Body of pancreas (tissue), 4 donors: ENCODE results near the gene PKM. TPM values are rescaled to one million over a fixed set of nuclear protein-coding genes. Genes with fewer than 3 reads are reported as not detected.

Experiments used
- ATAC-seq: fragments of 150-250 bp; one replicate; pipeline ENCODE4 v1.9.1; 2016
- DNase-seq, 4 donors: peaks; one replicate each; pipeline ENCODE4 v3.0.0-alpha.2; 2019
- H3K27ac ChIP-seq, 4 donors: fragments of 200-600 bp; sonication (generic); 1 replicate in 3 of 4; 2 replicates in 1 of 4; pipeline versions ENCODE4 v1.5.1 to v1.6.1; 2016 to 2019; ENCODE audit warnings: mild to moderate bottlenecking in 1 of 4, mixed read lengths in 1 of 4, moderate library complexity in 1 of 4
- H3K27me3 ChIP-seq, 2 donors: fragments of 200-600 bp; sonication (generic); one replicate each; pipeline ENCODE4 v1.6.0; 2016; ENCODE audit warnings: mild to moderate bottlenecking in 1 of 2
- H3K36me3 ChIP-seq, 2 donors: fragments of 200-600 bp; sonication (generic); replicated peaks in 1 of 2; 2 replicates each; pipeline ENCODE4 v1.5.1; 2016; ENCODE audit warnings: low read depth in 2 of 2; ENCODE audit not compliant: insufficient read depth in 1 of 2
- H3K4me1 ChIP-seq: fragments of 200-600 bp; sonication (generic); one replicate; pipeline ENCODE4 v1.6.0; 2016
- H3K4me3 ChIP-seq, 2 donors: fragments of 200-600 bp; sonication (generic); 1 replicate in 1 of 2; 2 replicates in 1 of 2; pipeline ENCODE4 v1.5.1; 2016 to 2019
- H3K9me3 ChIP-seq, 3 donors: fragments of 200-600 bp; sonication (generic); 1 replicate in 2 of 3; 2 replicates in 1 of 3; pipeline ENCODE4 v1.5.1; 2016
- POLR2A ChIP-seq, 3 donors: fragments of 450-650 bp; IDR thresholded peaks; one replicate each; pipeline ENCODE4 v1.6.1; 2016; ENCODE audit warnings: antibody characterized with exemption in 3 of 3, mild to moderate bottlenecking in 2 of 3
- WGBS, 2 donors: methylation state at CpG; one replicate each; pipeline ENCODE4 v1.1.5; 2017; 5-methylcytosine and 5-hydroxymethylcytosine counted together
- intact Hi-C: fragments of 100-400 bp; cut with DNase I; formaldehyde crosslinking; loops from one replicate; pipeline ENCODE4 v1.15.1; 2023
- total RNA-seq, 2 donors: library from RNA; depleted of rRNA; stranded (reverse); fragments of >200 nt; gene quantifications; one replicate each; pipeline ENCODE4 v1.1.0, GENCODE V29; 2016
- TF ChIP-seq, protein P1 (sequence below), 7 experiments: fragments of 450-650 bp in 4 of 7; fragments of 200-600 bp in 3 of 7; sonication (generic) in 3 of 7; IDR thresholded peaks; one replicate each; pipeline ENCODE4 v1.5.1; 2016 to 2019; ENCODE audit warnings: antibody characterized with exemption in 7 of 7

PKM gene
- total RNA-seq, 2 donors from 2014 or later = 96.9 to 105 TPM

DNA sequence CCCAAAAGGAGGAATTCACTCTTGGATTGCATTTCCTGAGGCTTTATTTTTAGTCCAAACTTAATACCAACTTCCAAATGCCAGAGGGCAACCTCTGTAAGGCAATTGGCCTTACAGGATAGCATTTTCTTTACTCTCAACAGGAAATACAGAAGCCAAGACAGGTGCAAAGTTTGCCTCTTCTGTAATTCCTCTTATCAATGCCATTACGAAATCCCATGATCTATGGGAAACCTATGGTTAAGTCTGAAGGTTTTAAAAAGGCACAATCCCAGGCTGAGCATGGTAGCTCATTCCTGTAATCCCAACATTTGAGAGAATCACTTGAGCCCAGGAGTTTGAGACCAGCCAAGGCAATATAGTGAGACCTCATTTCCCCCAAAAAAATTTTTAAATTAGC is 14.9 kb downstream of the PKM start:
- Histone ChIP-seq H3K9me3 (no peaks in the 10 kb centered on the region), H3K27me3 (no peaks in the 10 kb centered on the region), H3K36me3 (peaks cover 11 to 27% of the 10 kb centered on the region in 2 donors), H3K4me1 (peaks cover 1% of the 10 kb centered on the region), H3K27ac (no peak overlapping the region), H3K4me3 (no peak overlapping the region)
- TF ChIP-seq POLR2A (IDR thresholded peaks at IDR 0.05) = no peak
- TF ChIP-seq, protein P1, sequence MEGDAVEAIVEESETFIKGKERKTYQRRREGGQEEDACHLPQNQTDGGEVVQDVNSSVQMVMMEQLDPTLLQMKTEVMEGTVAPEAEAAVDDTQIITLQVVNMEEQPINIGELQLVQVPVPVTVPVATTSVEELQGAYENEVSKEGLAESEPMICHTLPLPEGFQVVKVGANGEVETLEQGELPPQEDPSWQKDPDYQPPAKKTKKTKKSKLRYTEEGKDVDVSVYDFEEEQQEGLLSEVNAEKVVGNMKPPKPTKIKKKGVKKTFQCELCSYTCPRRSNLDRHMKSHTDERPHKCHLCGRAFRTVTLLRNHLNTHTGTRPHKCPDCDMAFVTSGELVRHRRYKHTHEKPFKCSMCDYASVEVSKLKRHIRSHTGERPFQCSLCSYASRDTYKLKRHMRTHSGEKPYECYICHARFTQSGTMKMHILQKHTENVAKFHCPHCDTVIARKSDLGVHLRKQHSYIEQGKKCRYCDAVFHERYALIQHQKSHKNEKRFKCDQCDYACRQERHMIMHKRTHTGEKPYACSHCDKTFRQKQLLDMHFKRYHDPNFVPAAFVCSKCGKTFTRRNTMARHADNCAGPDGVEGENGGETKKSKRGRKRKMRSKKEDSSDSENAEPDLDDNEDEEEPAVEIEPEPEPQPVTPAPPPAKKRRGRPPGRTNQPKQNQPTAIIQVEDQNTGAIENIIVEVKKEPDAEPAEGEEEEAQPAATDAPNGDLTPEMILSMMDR (IDR thresholded peaks at IDR 0.05) = no peak
- ATAC-seq = no peak
- DNase-seq = no peak
- intact Hi-C loops = no loop called here
- 76 to 82% methylated on average over 1 of the region's 1 CpG for WGBS, 2 donors

DNA sequence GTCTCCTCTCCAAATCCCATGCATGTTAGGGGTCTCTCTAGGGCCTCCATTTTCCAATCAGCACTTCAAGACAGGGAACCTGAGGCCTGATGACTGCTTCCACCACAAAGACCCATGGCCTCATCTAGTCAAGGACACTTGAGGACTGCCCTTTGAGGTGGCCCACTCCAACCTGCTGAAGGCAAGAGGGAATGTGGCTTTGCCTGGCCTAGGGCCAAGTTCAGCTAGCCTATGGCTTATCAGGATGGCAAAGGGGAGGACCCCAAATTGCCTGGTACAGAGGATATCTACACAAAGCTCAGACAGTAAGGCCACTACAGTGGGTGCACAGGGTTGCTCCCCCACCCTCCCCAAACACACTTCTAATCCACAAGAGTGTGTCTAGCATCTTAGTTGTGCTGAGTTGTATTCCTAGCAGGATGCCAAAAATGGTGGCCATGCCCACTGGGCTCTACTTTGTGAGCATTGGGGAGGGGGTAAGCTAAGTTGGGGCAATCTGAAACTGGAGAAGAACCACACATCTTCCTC is 23.4 kb downstream of the PKM start:
- Histone ChIP-seq H3K9me3 (no peaks in the 10 kb centered on the region), H3K27me3 (no peaks in the 10 kb centered on the region), H3K4me1 (peaks cover 6% of the 10 kb centered on the region), H3K4me3 (no peak overlapping the region), H3K27ac (no peak overlapping the region), H3K36me3 (peaks cover 18 to 49% of the 10 kb centered on the region in 2 donors)
- no peak for TF ChIP-seq POLR2A (IDR thresholded peaks at IDR 0.05)
- TF ChIP-seq, protein P1 (IDR thresholded peaks at IDR 0.05) = no peak
- intact Hi-C loops = no loop called here
- ATAC-seq (no peak), DNase-seq (no peak)

GRCh38 chr15:72206677-72207000 is 24.4 kb downstream of the PKM start:
- no peak overlapping the region for H3K27ac ChIP-seq
- TF ChIP-seq, protein P1 (IDR thresholded peaks at IDR 0.05) = no peak
- TF ChIP-seq POLR2A (IDR thresholded peaks at IDR 0.05) = no peak
- H3K9me3 ChIP-seq = no peaks in the 10 kb centered on the region
- DNase-seq (no peak), ATAC-seq (no peak)
- 90 to 95% methylated on average over 2 to 5 of the region's 5 CpGs for WGBS, 2 donors
- H3K4me3 ChIP-seq = no peak overlapping the region
- peaks cover 6% of the 10 kb centered on the region for H3K4me1 ChIP-seq
- intact Hi-C loops = no loop called here
- no peaks in the 10 kb centered on the region for H3K27me3 ChIP-seq
- peaks cover 18 to 53% of the 10 kb centered on the region in 2 donors for H3K36me3 ChIP-seq

GRCh38 chr15:72205896-72206676 is 24.9 kb downstream of the PKM start:
- 87% methylated on average over 10 of the region's 10 CpGs for WGBS, 2 donors
- no peak for ATAC-seq

More at GRCh38 chr15:72205896-72206676, 24.9 kb downstream of the PKM start:
- DNase-seq = no peak
- Histone ChIP-seq H3K27ac (no peak overlapping the region), H3K4me1 (peaks cover 5% of the 10 kb centered on the region), H3K27me3 (no peaks in the 10 kb centered on the region), H3K36me3 (peaks cover 18 to 56% of the 10 kb centered on the region in 2 donors), H3K4me3 (no peak overlapping the region), H3K9me3 (no peaks in the 10 kb centered on the region)
- TF ChIP-seq, protein P1 (IDR thresholded peaks at IDR 0.05) = no peak
- no peak for TF ChIP-seq POLR2A (IDR thresholded peaks at IDR 0.05)
- intact Hi-C loops = no loop called here
